ENCODE measurements around the gene XCL1.

DNA sequence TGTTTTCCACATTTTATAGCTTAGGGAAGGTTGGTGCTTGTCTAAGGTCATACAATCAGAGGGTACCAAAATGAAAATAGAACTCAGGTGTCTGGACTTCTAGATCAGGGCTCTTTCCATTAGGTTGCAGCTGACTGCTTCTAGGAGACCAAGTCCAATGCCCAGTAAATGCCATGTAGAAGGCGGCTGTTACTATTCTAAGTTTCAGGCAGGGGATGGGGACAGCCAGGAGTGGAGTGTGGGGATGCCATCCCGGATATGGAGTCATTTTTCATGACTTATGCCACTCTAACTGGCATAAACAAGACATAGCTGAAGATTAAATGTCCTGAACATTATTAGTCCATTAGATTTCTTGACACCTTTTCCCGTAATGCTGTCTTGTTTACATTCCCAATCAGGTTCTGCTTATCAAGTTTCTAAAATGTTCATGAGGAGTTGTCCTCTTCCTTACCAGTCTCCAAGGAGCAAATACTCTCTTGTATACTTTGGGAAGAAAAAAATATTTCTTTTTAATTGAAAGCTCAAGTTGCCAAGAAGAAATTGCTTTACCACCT lies 31.5 kb downstream of the XCL1 start:
- TF ChIP-seq CTCF (conservative IDR thresholded peaks at IDR 0.05; ENCODE audit: low read depth, low read length) (no peak), EZH2 (IDR thresholded peaks at IDR 0.05; ENCODE audit: low read length, unreplicated experiment) (no peak), EZH2phosphoT487 (IDR thresholded peaks at IDR 0.05; ENCODE audit: borderline replicate concordance, low read length) (no peak)

Measured in PC-3 (cell line).